HUES48 (cell line): ENCODE data around the gene STPG1.

Experiments used
- H3K27ac ChIP-seq: one replicate; pipeline ENCODE4 v1.7.0; 2013; ENCODE audit warnings: low read depth, low read length, inconsistent platforms
- H3K27me3 ChIP-seq: 2 replicates; pipeline ENCODE4 v1.6.1; 2013; ENCODE audit warnings: mild to moderate bottlenecking, low read length; ENCODE audit not compliant: control insufficient read depth, insufficient read depth
- H3K36me3 ChIP-seq: 2 replicates; pipeline ENCODE4 v1.6.1; 2013; ENCODE audit warnings: low read length; ENCODE audit not compliant: control insufficient read depth, insufficient read depth
- H3K4me1 ChIP-seq: 2 replicates; pipeline ENCODE4 v1.6.1; 2013; ENCODE audit warnings: mild to moderate bottlenecking, low read length; ENCODE audit not compliant: control insufficient read depth, insufficient read depth
- H3K4me3 ChIP-seq: 2 replicates; pipeline ENCODE4 v1.5.1; 2013; ENCODE audit warnings: mild to moderate bottlenecking, low read depth, low read length
- H3K9ac ChIP-seq: 2 replicates; pipeline ENCODE4 v1.6.1; 2013; ENCODE audit warnings: mild to moderate bottlenecking, low read depth, low read length, moderate library complexity
- H3K9me3 ChIP-seq: 2 replicates; pipeline ENCODE4 v1.6.1; 2013; ENCODE audit warnings: low read length; ENCODE audit not compliant: control insufficient read depth, insufficient read depth

STPG1 gene

GRCh38 chr1:24340770-24341169, 72.8 kb downstream of the STPG1 start:
- Histone ChIP-seq H3K4me3 (no peak overlapping the region), H3K27me3 (peaks cover 3% of the 10 kb centered on the region; the same call in 1 of the 2 replicates), H3K36me3 (no peaks in the 10 kb centered on the region), H3K27ac (no peak overlapping the region), H3K9ac (no peak overlapping the region), H3K4me1 (peaks cover 47% of the 10 kb centered on the region), H3K9me3 (no peaks in the 10 kb centered on the region)

GRCh38 chr1:24339996-24340395, 73.6 kb downstream of the STPG1 start:
- Histone ChIP-seq H3K36me3 (no peaks in the 10 kb centered on the region), H3K27ac (no peak overlapping the region), H3K9me3 (no peaks in the 10 kb centered on the region), H3K27me3 (peaks cover 3% of the 10 kb centered on the region; the same call in 1 of the 2 replicates), H3K4me1 (peaks cover 49% of the 10 kb centered on the region), H3K9ac (no peak overlapping the region), H3K4me3 (no peak overlapping the region)

- H3K9me3 ChIP-seq = no peaks in the 10 kb centered on the region
- H3K36me3 ChIP-seq = no peaks in the 10 kb centered on the region
- H3K27ac ChIP-seq = no peak overlapping the region
- H3K4me3 ChIP-seq = no peak overlapping the region
- peaks cover 52% of the 10 kb centered on the region for H3K4me1 ChIP-seq
- H3K9ac ChIP-seq = no peak overlapping the region
- peaks cover 3% of the 10 kb centered on the region; the same call in 1 of the 2 replicates for H3K27me3 ChIP-seq
Measured at GRCh38 chr1:24338447-24338846, 75.1 kb downstream of the STPG1 start.

- no peaks in the 10 kb centered on the region for H3K9me3 ChIP-seq
- H3K4me1 ChIP-seq = peaks cover 52% of the 10 kb centered on the region
- peaks cover 3% of the 10 kb centered on the region; the same call in 1 of the 2 replicates for H3K27me3 ChIP-seq
Measured at GRCh38 chr1:24337455-24337854, 76.1 kb downstream of the STPG1 start.

GRCh38 chr1:24336075-24336474, 77.5 kb downstream of the STPG1 start:
- H3K36me3 ChIP-seq = no peaks in the 10 kb centered on the region
- H3K9me3 ChIP-seq = no peaks in the 10 kb centered on the region
- H3K27me3 ChIP-seq = peaks cover 3% of the 10 kb centered on the region; the same call in 1 of the 2 replicates
- no peak overlapping the region for H3K9ac ChIP-seq
- no peak overlapping the region for H3K27ac ChIP-seq
- H3K4me1 ChIP-seq = peaks cover 39% of the 10 kb centered on the region
- no peak overlapping the region for H3K4me3 ChIP-seq

More at GRCh38 chr1:24337455-24337854, 76.1 kb downstream of the STPG1 start:
- Histone ChIP-seq H3K9ac (no peak overlapping the region), H3K4me3 (no peak overlapping the region), H3K36me3 (no peaks in the 10 kb centered on the region), H3K27ac (peak overlapping the region; percentile 42)

- H3K9me3 ChIP-seq = no peaks in the 10 kb centered on the region
- H3K27me3 ChIP-seq = peaks cover 3% of the 10 kb centered on the region; the same call in 1 of the 2 replicates
- no peaks in the 10 kb centered on the region for H3K36me3 ChIP-seq
- H3K4me1 ChIP-seq = peaks cover 23% of the 10 kb centered on the region
- no peak overlapping the region for H3K9ac ChIP-seq
- H3K27ac ChIP-seq = no peak overlapping the region
- no peak overlapping the region for H3K4me3 ChIP-seq
Measured at GRCh38 chr1:24331961-24332673, 81.5 kb downstream of the STPG1 start.

GRCh38 chr1:24329797-24330543, 83.6 kb downstream of the STPG1 start:
- Histone ChIP-seq H3K4me1 (peaks cover 16% of the 10 kb centered on the region), H3K9ac (no peak overlapping the region), H3K27ac (no peak overlapping the region), H3K4me3 (no peak overlapping the region), H3K27me3 (0 out of 2 replicates have a peak, but pooled peaks cover 3% of the 10 kb centered on the region), H3K9me3 (no peaks in the 10 kb centered on the region), H3K36me3 (no peaks in the 10 kb centered on the region)

GRCh38 chr1:24329331-24329730, 84.3 kb downstream of the STPG1 start:
- H3K9me3 ChIP-seq = no peaks in the 10 kb centered on the region

GRCh38 chr1:24327891-24328290, 85.7 kb downstream of the STPG1 start:
- H3K4me3 ChIP-seq = no peak overlapping the region
- H3K27ac ChIP-seq = no peak overlapping the region
- no peaks in the 10 kb centered on the region for H3K9me3 ChIP-seq
- H3K4me1 ChIP-seq = peaks cover 26% of the 10 kb centered on the region
- H3K36me3 ChIP-seq = no peaks in the 10 kb centered on the region
- peaks cover 13% of the 10 kb centered on the region for H3K27me3 ChIP-seq
- no peak overlapping the region for H3K9ac ChIP-seq

More at GRCh38 chr1:24329331-24329730, 84.3 kb downstream of the STPG1 start:
- H3K9ac ChIP-seq = no peak overlapping the region
- peaks cover 13% of the 10 kb centered on the region for H3K4me1 ChIP-seq
- no peaks in the 10 kb centered on the region for H3K36me3 ChIP-seq
- H3K27me3 ChIP-seq = 0 out of 2 replicates have a peak, but pooled peaks cover 3% of the 10 kb centered on the region
- H3K27ac ChIP-seq = no peak overlapping the region
- H3K4me3 ChIP-seq = no peak overlapping the region

GRCh38 chr1:24327486-24327885, 86.1 kb downstream of the STPG1 start:
- peaks cover 30% of the 10 kb centered on the region for H3K4me1 ChIP-seq
- H3K27me3 ChIP-seq = peaks cover 17% of the 10 kb centered on the region
- H3K4me3 ChIP-seq = no peak overlapping the region
- H3K9me3 ChIP-seq = no peaks in the 10 kb centered on the region
- H3K9ac ChIP-seq = no peak overlapping the region
- no peak overlapping the region for H3K27ac ChIP-seq
- no peaks in the 10 kb centered on the region for H3K36me3 ChIP-seq
